H1 (cell line): ENCODE measurements around the gene PPIF. TPM values are rescaled to one million over a fixed set of nuclear protein-coding genes. Genes with fewer than 3 reads are reported as not detected.

Experiments used
- CTCF ChIA-PET: fragments of 300-600 bp; sonication (Branson Sonifier 250); formaldehyde crosslinking; loops from one replicate; lab custom pipeline; 2021; ENCODE audit not compliant: partially characterized antibody; lab: Charles Lee
- POLR2A ChIA-PET: fragments of 300-600 bp; sonication (Branson Sonifier 250); formaldehyde crosslinking; loops from one replicate; lab custom pipeline; 2021; ENCODE audit warnings: inconsistent platforms; ENCODE audit not compliant: partially characterized antibody; lab: Charles Lee
- DNase-seq, 2 experiments: peaks; one replicate each; pipeline versions ENCODE4 v3.0.0 to v3.0.0-alpha.2; 2010 to 2022; ENCODE audit warnings: low spot score in 2 of 2, low read depth in 1 of 2, mixed read lengths in 1 of 2
- FAIRE-seq: peaks from 2 replicates; lab custom pipeline; 2011; peaks lifted over from hg19 to GRCh38; lab: Jason Lieb, UNC
- H2AFZ ChIP-seq: 2 replicates; pipeline ENCODE4 v1.8.1; 2012; ENCODE audit warnings: low read length, inconsistent platforms
- H2AK5ac ChIP-seq: 2 replicates; pipeline ENCODE4 v1.6.1; 2013; ENCODE audit warnings: low read depth, low read length
- H2BK120ac ChIP-seq: replicated peaks from 2 replicates; pipeline ENCODE3; 2013; ENCODE audit warnings: low read depth, low read length, inconsistent platforms
- H2BK12ac ChIP-seq: 2 replicates; pipeline ENCODE4 v1.6.1; 2013; ENCODE audit warnings: low read depth, low read length
- H2BK15ac ChIP-seq: 2 replicates; pipeline ENCODE4 v1.6.1; 2013; ENCODE audit warnings: low read length
- H2BK20ac ChIP-seq: 2 replicates; pipeline ENCODE4 v1.6.1; 2013; ENCODE audit warnings: low read length
- H2BK5ac ChIP-seq: 2 replicates; pipeline ENCODE4 v1.6.1; 2013; ENCODE audit warnings: low read depth, low read length
- H3K14ac ChIP-seq: 2 replicates; pipeline ENCODE4 v1.6.1; 2013; ENCODE audit warnings: inconsistent platforms; ENCODE audit not compliant: insufficient read length
- H3K18ac ChIP-seq: 2 replicates; pipeline ENCODE4 v1.6.1; 2013; ENCODE audit warnings: low read length; ENCODE audit errors: extremely low read depth
- H3K23ac ChIP-seq: 2 replicates; pipeline ENCODE4 v1.6.1; 2013; ENCODE audit warnings: inconsistent platforms; ENCODE audit not compliant: insufficient read length
- H3K23me2 ChIP-seq: 2 replicates; pipeline ENCODE4 v1.6.1; 2013; ENCODE audit warnings: low read depth, low read length
- H3K27ac ChIP-seq: 2 replicates; pipeline ENCODE4 v1.6.1; 2011; ENCODE audit warnings: low read depth, low read length, inconsistent platforms
- H3K27me3 ChIP-seq, 4 experiments: replicated peaks in 1 of 4; 1 replicate in 1 of 4; 2 replicates in 3 of 4; pipeline versions ENCODE4 v1.6.1 to v1.8.1; 2011 to 2013; ENCODE audit warnings: low read length in 3 of 4, mild to moderate bottlenecking in 3 of 4, inconsistent platforms in 2 of 4, mixed read lengths in 2 of 4, moderate library complexity in 1 of 4; ENCODE audit not compliant: control insufficient read depth in 3 of 4, insufficient read depth in 3 of 4; ENCODE audit errors: extremely low read depth in 1 of 4
- H3K36me3 ChIP-seq, 4 experiments: 2 replicates each; pipeline versions ENCODE4 v1.6.1 to v1.8.1; 2011 to 2013; ENCODE audit warnings: mild to moderate bottlenecking in 4 of 4, low read length in 3 of 4, moderate library complexity in 2 of 4, control low read depth in 1 of 4, inconsistent platforms in 1 of 4; ENCODE audit not compliant: insufficient read depth in 4 of 4, control insufficient read depth in 2 of 4
- H3K4ac ChIP-seq: replicated peaks from 2 replicates; pipeline ENCODE3; 2013; ENCODE audit warnings: low read length, low read depth, mixed read lengths, inconsistent platforms; ENCODE audit not compliant: insufficient read length
- H3K4me1 ChIP-seq, 4 experiments: replicated peaks in 1 of 4; 1 replicate in 1 of 4; 2 replicates in 3 of 4; pipeline versions ENCODE4 v1.6.1 to v1.8.1; 2011 to 2013; ENCODE audit warnings: low read length in 3 of 4, inconsistent platforms in 2 of 4, mixed read lengths in 1 of 4; ENCODE audit not compliant: insufficient read depth in 4 of 4, control insufficient read depth in 3 of 4
- H3K4me2 ChIP-seq, 2 experiments: 2 replicates each; pipeline versions ENCODE4 v1.6.1 to v1.8.1; 2011 to 2013; ENCODE audit warnings: low read depth in 2 of 2, low read length in 2 of 2, control low read depth in 1 of 2, inconsistent platforms in 1 of 2, mild to moderate bottlenecking in 1 of 2; ENCODE audit not compliant: insufficient read depth in 1 of 2
- H3K4me3 ChIP-seq, 4 experiments: fragments of 200-600, 300-600 bp in 1 of 4; sonication (generic), shearing (Covaris generic), sonication (Bioruptor Twin) in 1 of 4; 2 replicates each; pipeline versions ENCODE4 v1.5.1 to v1.8.1; 2011 to 2016; ENCODE audit warnings: low read length in 4 of 4, low read depth in 3 of 4, control low read depth in 2 of 4, inconsistent platforms in 2 of 4, mild to moderate bottlenecking in 2 of 4, mixed read lengths in 1 of 4, moderate library complexity in 1 of 4; ENCODE audit not compliant: insufficient read depth in 2 of 4; ENCODE audit errors: extremely low read depth in 1 of 4
- H3K56ac ChIP-seq: replicated peaks from 2 replicates; pipeline ENCODE3; 2013; ENCODE audit warnings: low read depth, mild to moderate bottlenecking, mixed read lengths, low read length, inconsistent platforms; ENCODE audit not compliant: insufficient read length
- H3K79me1 ChIP-seq: 2 replicates; pipeline ENCODE4 v1.6.1; 2013; ENCODE audit warnings: low read depth, low read length, control low read depth
- H3K79me2 ChIP-seq, 2 experiments: 2 replicates each; pipeline versions ENCODE4 v1.6.1 to v1.8.1; 2012 to 2013; ENCODE audit warnings: low read length in 2 of 2, mild to moderate bottlenecking in 2 of 2, inconsistent platforms in 1 of 2; ENCODE audit not compliant: insufficient read depth in 2 of 2, control insufficient read depth in 1 of 2
- H3K9ac ChIP-seq, 4 experiments: replicated peaks in 1 of 4; 1 replicate in 1 of 4; 2 replicates in 3 of 4; pipeline versions ENCODE4 v1.6.1 to v1.8.1; 2011 to 2013; ENCODE audit warnings: low read depth in 3 of 4, low read length in 3 of 4, control low read depth in 2 of 4, mild to moderate bottlenecking in 2 of 4, moderate library complexity in 2 of 4, inconsistent platforms in 1 of 4; ENCODE audit errors: extremely low read depth in 1 of 4
- H3K9me3 ChIP-seq, 2 experiments: 2 replicates each; pipeline versions ENCODE4 v1.6.1 to v1.8.1; 2012 to 2013; ENCODE audit warnings: mild to moderate bottlenecking in 2 of 2, moderate library complexity in 2 of 2, control low read depth in 1 of 2, inconsistent platforms in 1 of 2, low read depth in 1 of 2, low read length in 1 of 2, mixed read lengths in 1 of 2; ENCODE audit not compliant: insufficient read depth in 2 of 2
- H4K20me1 ChIP-seq, 2 experiments: replicated peaks in 1 of 2; 2 replicates each; pipeline versions ENCODE3 to v1.8.1; 2011 to 2013; ENCODE audit warnings: inconsistent platforms in 2 of 2, low read length in 2 of 2, mild to moderate bottlenecking in 1 of 2; ENCODE audit not compliant: insufficient read depth in 2 of 2, control insufficient read depth in 1 of 2
- H4K5ac ChIP-seq: 2 replicates; pipeline ENCODE4 v1.6.1; 2013; ENCODE audit warnings: low read length, low read depth, mixed read lengths, inconsistent platforms; ENCODE audit not compliant: insufficient read length
- H4K8ac ChIP-seq: 2 replicates; pipeline ENCODE4 v1.8.0; 2013; ENCODE audit warnings: mild to moderate bottlenecking, moderate library complexity, low read length, inconsistent platforms; ENCODE audit not compliant: insufficient read depth; ENCODE audit errors: extremely low read depth
- H4K91ac ChIP-seq: replicated peaks from 2 replicates; pipeline ENCODE3; 2013; ENCODE audit warnings: low read length, mixed read lengths, inconsistent platforms; ENCODE audit not compliant: insufficient read length
- RAD21 ChIP-seq, 2 experiments: IDR thresholded peaks in 1 of 2; conservative IDR thresholded peaks in 1 of 2; 2 replicates each; pipeline ENCODE4 v1.6.1; 2011; ENCODE audit warnings: low read depth in 2 of 2, low read length in 2 of 2, improper control_type of control experiment in 1 of 2, inconsistent platforms in 1 of 2, mild to moderate bottlenecking in 1 of 2, moderate library complexity in 1 of 2
- TCF12 ChIP-seq: IDR thresholded peaks from 2 replicates; pipeline ENCODE4 v1.6.1; 2011; ENCODE audit warnings: low read depth, mild to moderate bottlenecking, low read length
- WGBS, 2 experiments: shearing (Covaris generic) in 1 of 2; methylation state at CpG; one replicate each; pipeline versions ENCODE4 v1.1.6 to v1.1.7; 2013 to 2015; ENCODE audit warnings: low lambda C conversion rate in 2 of 2, mixed read lengths in 2 of 2, inconsistent platforms in 1 of 2, low coverage in 1 of 2, missing lambda C conversion rate in 1 of 2; ENCODE audit not compliant: insufficient replicate concordance in 2 of 2, insufficient coverage in 1 of 2, insufficient read length in 1 of 2; ENCODE audit errors: extremely low coverage in 1 of 2, missing lambda C conversion rate in 1 of 2; 5-methylcytosine and 5-hydroxymethylcytosine counted together
- polyA plus RNA-seq, 7 experiments: library from polyadenylated mRNA; depleted of rRNA in 3 of 7; stranded (reverse) in 5 of 7; unstranded in 2 of 7; fragments of >200 nt in 5 of 7; fragments of 200-250 nt in 2 of 7; gene quantifications; 1 replicate in 5 of 7; 2 replicates in 1 of 7; 4 replicates in 1 of 7; pipeline versions ENCODE4 v1.2.1 to v1.2.3, GENCODE V29; 2011 to 2013; ENCODE audit warnings: missing spikeins in 2 of 7, mixed read lengths in 2 of 7
- total RNA-seq: library from RNA; stranded (reverse); fragmentation: NEBNext Ultra II Directional; extraction: Animal tissue kit (Norgen Biotek cat#: 25700); gene quantifications from 2 replicates; pipeline ENCODE4 v1.2.1, GENCODE V29; 2021
- TF ChIP-seq, protein P1 (sequence below): IDR thresholded peaks from 2 replicates; pipeline ENCODE4 v1.6.1; 2012; ENCODE audit warnings: inconsistent platforms

Gene PPIF
- total and polyA plus RNA-seq, 2 of the 8 experiments (the other 6 are each of a cell fraction or from before 2014, with no cell fraction given) = 70.2 to 77.6 TPM

DNA sequence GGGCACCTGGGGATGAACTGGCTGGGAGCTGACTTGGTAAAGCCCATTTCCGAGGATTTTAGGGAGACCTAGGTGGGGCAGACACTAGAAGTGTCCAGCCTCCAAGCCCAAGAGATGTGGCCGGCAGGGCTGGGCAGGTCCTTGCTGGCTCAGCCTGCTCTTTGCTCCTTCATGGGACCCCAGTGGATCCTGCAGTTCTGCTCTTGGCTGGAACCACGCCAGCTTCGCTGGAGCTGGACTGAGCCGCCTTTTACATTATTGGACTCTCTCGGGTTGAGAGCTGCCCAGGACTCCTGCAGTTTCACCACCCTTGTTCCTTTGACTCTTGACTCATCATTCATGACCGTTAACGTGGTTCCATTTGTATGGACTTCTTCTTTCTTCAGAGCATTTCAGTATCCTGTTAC, 5.7 kb downstream of the PPIF start:
- CTCF ChIA-PET = interaction anchor here (2.0 kb wide), 1 partner anchor 22 kb away, joined by 6 read pairs; no protein-coding TSS in a partner anchor
- no peak overlapping the region for H2BK120ac ChIP-seq
- peaks cover 0 to 9% of the 10 kb centered on the region in 2 experiments; a peak in 1 of 4 replicates for H3K79me2 ChIP-seq

More for the DNA sequence above, 5.7 kb downstream of the PPIF start:
- H3K23me2 ChIP-seq = peaks cover 2% of the 10 kb centered on the region; the same call in 1 of the 2 replicates
- H3K18ac ChIP-seq = no peak overlapping the region
- H2AK5ac ChIP-seq = no peak overlapping the region
- peaks cover 15% of the 10 kb centered on the region; the same call in 1 of the 2 replicates for H3K79me1 ChIP-seq
- H3K27ac ChIP-seq = no peak overlapping the region
- H3K14ac ChIP-seq = no peak overlapping the region
- TF ChIP-seq, protein P1, sequence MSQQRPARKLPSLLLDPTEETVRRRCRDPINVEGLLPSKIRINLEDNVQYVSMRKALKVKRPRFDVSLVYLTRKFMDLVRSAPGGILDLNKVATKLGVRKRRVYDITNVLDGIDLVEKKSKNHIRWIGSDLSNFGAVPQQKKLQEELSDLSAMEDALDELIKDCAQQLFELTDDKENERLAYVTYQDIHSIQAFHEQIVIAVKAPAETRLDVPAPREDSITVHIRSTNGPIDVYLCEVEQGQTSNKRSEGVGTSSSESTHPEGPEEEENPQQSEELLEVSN = no peak
- no peak for TF ChIP-seq RAD21 (IDR thresholded peaks at IDR 0.05 in 1 of 2, conservative IDR thresholded peaks at IDR 0.05 in 1 of 2; ENCODE audit: low read depth in 2 of 2, low read length in 2 of 2)
- no peak for TF ChIP-seq TCF12
- TF ChIP-seq, all 59 proteins: peak for 0
- H3K4me1 ChIP-seq = peaks cover 0 to 2% (median under 1%) of the 10 kb centered on the region in 4 experiments; a peak in 2 of 7 replicates
- H2BK5ac ChIP-seq = no peak overlapping the region
- H4K91ac ChIP-seq = no peak overlapping the region
- no peak overlapping the region for H3K4me3 ChIP-seq
- H4K5ac ChIP-seq = no peak overlapping the region
- H3K27me3 ChIP-seq = no peaks in the 10 kb centered on the region
- H3K23ac ChIP-seq = no peak overlapping the region
- no peak overlapping the region for H2BK12ac ChIP-seq
- 92% methylated on average over 8 of the region's 8 CpGs; no CpG with 5 or more reads in 1 of the 2 experiments for WGBS, 2 experiments
- no peak overlapping the region for H3K4me2 ChIP-seq
- peaks cover 12 to 19% of the 10 kb centered on the region in 2 experiments for H4K20me1 ChIP-seq
- H2BK15ac ChIP-seq = no peak overlapping the region
- DNase-seq = no peak
- no peak overlapping the region for H2AFZ ChIP-seq
- POLR2A ChIA-PET = no interaction called here
- H2BK20ac ChIP-seq = no peak overlapping the region
- no peak for FAIRE-seq
- H4K8ac ChIP-seq = no peak overlapping the region
- no peak overlapping the region for H3K9ac ChIP-seq
- H3K56ac ChIP-seq = no peak overlapping the region
- H3K4ac ChIP-seq = no peak overlapping the region
- no peaks in the 10 kb centered on the region; a peak in 1 of 4 replicates for H3K9me3 ChIP-seq
- peaks cover 26 to 61% (median 47%) of the 10 kb centered on the region in 4 experiments for H3K36me3 ChIP-seq
